NT2/D1 (cell line): ENCODE data around the gene RPA1.

Experiments
- DNase-seq: peaks from one replicate; pipeline ENCODE4 v3.0.0-alpha.2; 2011; ENCODE audit warnings: low read depth, low spot score
- H3K27me3 ChIP-seq: 2 replicates; pipeline ENCODE4 v1.6.0; 2011; ENCODE audit warnings: mild to moderate bottlenecking; ENCODE audit not compliant: insufficient read length, insufficient read depth
- H3K36me3 ChIP-seq: 2 replicates; pipeline ENCODE4 v1.6.1; 2011; ENCODE audit warnings: mild to moderate bottlenecking, low read length, mixed read lengths; ENCODE audit not compliant: insufficient read depth, insufficient read length
- H3K4me1 ChIP-seq: 2 replicates; pipeline ENCODE4 v1.5.1; 2011; ENCODE audit not compliant: insufficient read depth, insufficient read length
- H3K4me3 ChIP-seq: 2 replicates; pipeline ENCODE4 v1.5.1; 2011; ENCODE audit warnings: low read depth; ENCODE audit not compliant: insufficient read length
- H3K9ac ChIP-seq: 2 replicates; pipeline ENCODE4 v1.6.0; 2011; ENCODE audit warnings: low read depth; ENCODE audit not compliant: insufficient read length
- H3K9me3 ChIP-seq: 2 replicates; pipeline ENCODE4 v1.5.1; 2011; ENCODE audit warnings: mild to moderate bottlenecking, low read length; ENCODE audit not compliant: insufficient read depth
- SUZ12 ChIP-seq: IDR thresholded peaks from 2 replicates; pipeline ENCODE4 v1.6.1; 2011; ENCODE audit not compliant: insufficient read length, insufficient read depth; ENCODE audit errors: extremely low read depth
- YY1 ChIP-seq: IDR thresholded peaks from 2 replicates; pipeline ENCODE4 v1.6.1; 2011; ENCODE audit not compliant: insufficient read length, insufficient read depth
- ZNF274 ChIP-seq: IDR thresholded peaks from 2 replicates; pipeline ENCODE4 v1.6.1; 2011; ENCODE audit warnings: mild to moderate bottlenecking, low read depth, low read length

RPA1 gene

DNA sequence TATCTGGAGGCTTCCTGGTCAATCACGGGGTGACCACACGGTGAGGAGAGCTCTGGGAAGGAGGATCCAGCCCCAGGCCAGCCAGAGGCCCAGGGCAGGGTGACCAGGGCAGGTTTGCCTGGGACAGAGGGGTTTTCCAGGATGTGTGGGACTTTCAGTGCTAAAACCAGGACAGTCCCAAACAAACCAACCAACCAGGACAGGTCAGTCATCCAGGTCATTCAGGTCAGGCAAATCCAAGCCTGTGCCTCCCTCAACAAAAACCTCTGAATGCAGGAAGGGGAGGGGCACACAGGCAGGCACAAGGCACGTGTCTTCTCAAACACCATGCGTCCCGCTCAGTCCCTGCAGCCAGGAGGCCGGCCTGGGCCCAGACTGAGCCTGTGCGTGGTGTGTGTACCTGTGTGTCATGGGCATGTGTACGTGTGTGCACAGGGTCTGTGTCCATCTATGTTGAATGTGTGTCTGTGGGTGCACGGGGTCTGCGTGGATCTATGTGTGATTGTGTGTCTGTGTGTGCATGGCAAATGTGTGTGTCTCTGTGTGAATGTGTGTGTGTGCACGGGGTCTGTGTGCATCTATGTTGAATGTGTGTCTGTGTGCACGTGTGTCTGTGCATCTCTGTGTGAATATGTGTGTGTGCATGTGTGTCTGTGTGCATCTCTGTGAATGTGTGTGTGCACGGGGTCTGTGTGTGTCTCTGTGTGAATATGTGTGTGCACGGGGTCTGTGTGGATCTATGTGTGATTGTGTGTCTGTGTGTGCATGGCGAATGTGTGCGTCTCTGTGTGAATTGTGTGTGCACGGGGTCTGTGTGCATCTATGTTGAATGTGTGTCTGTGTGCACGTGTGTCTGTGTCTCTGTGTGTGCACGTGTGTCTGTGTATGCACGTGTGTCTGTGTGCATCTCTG lies 116.5 kb downstream of the RPA1 start:
- Histone ChIP-seq H3K27me3 (no peaks in the 10 kb centered on the region), H3K9me3 (no peaks in the 10 kb centered on the region)
- no peak for DNase-seq

DNA sequence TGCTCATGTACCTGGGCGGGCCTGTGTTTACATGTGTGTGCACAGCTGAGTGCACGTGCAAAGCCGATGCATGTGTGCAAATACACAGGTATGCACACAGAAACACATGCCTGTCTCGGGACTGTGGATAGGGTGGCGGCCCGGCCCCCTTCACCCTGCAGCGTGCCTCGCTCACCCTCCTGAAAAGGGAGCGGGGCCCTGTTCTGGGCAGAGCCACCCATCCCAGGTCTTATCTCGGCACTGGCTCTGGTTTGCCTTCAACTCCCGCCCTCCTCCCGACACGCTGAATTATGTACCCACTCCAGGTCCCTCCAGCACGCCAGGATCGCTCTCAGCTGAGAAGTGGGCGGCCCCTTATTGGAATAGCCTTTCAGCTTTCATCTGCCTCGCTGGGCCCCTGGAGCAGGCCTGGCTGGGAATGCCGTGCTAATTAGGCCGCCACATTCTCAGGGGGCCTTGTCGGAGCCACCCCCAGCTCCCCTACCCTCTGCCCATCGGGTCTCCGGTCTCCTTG lies 117.5 kb downstream of the RPA1 start:
- H3K4me3 ChIP-seq = no peak overlapping the region
- no peak for TF ChIP-seq SUZ12
- TF ChIP-seq YY1 = no peak
- no peak for TF ChIP-seq ZNF274
- no peak for DNase-seq

More for the DNA sequence above, 116.5 kb downstream of the RPA1 start:
- peaks cover 16% of the 10 kb centered on the region for H3K4me1 ChIP-seq
- peak overlapping the region; percentile 53 for H3K9ac ChIP-seq
- TF ChIP-seq ZNF274 = no peak
- no peak for TF ChIP-seq YY1
- TF ChIP-seq SUZ12 = no peak
- H3K36me3 ChIP-seq = no peaks in the 10 kb centered on the region
- H3K4me3 ChIP-seq = no peak overlapping the region

DNA sequence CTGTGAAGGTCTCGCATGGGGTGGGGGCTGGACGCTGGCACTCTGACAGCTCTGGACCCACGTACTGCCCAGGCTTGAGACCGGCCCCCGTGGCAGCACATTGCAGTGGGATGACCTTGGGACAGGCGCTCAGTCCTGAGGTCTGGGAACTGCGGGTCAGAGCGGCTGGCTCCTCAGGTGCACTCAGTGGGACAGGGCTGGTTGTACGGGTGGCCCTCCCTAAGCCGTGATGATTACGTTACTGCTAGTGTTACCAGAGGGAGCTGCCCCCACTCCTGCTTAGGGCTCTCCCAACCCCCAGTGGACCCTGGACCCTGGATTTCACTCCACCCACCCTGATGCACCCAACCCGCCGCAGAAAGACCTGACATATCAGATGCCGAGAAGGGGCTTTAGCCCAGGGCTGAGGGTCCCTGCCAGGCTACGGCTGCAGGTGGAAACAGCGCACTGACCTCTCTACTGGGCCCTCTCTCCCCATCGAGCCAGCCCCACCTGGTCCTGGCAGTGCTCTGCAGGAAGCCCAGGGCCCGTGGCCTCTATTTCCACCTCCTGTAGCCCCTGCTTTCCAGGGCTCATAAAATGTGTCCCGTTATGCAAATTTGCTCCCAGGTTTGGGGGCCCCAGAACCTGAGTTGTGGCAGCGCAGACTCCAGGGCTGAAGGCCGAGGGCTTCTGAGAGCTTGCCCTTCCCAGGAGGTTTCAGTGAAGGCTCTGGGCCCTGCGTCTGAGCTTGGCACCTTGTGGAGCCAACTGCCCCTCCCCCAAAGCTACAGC lies 118.1 kb downstream of the RPA1 start:
- DNase-seq = no peak
- H3K4me3 ChIP-seq = no peak overlapping the region
- H3K9ac ChIP-seq = no peak overlapping the region
- TF ChIP-seq ZNF274 (no peak), SUZ12 (no peak), YY1 (no peak)
- H3K4me1 ChIP-seq = peaks cover 10% of the 10 kb centered on the region
- no peaks in the 10 kb centered on the region for H3K9me3 ChIP-seq
- H3K27me3 ChIP-seq = no peaks in the 10 kb centered on the region
- H3K36me3 ChIP-seq = no peaks in the 10 kb centered on the region

More for the DNA sequence above, 117.5 kb downstream of the RPA1 start:
- Histone ChIP-seq H3K9me3 (no peaks in the 10 kb centered on the region), H3K9ac (peak overlapping the region; percentile 17), H3K36me3 (no peaks in the 10 kb centered on the region), H3K27me3 (no peaks in the 10 kb centered on the region), H3K4me1 (peaks cover 12% of the 10 kb centered on the region)

DNA sequence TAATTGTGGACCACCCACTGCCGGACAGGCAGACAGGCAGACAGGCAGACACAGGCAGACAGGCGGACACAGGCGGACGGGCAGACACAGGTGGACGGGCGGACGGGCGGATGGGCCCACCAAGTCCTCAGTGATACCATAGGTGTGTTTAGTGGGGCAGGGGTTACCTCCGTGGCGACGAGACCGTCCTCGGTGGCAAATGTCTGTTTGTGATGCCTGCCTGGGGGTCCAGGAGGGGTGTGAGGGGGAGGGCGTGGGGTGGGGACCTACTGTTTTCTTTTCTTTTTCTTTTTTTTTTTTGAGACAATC lies 118.7 kb downstream of the RPA1 start:
- Histone ChIP-seq H3K4me1 (peaks cover 10% of the 10 kb centered on the region), H3K27me3 (no peaks in the 10 kb centered on the region), H3K36me3 (no peaks in the 10 kb centered on the region), H3K9me3 (no peaks in the 10 kb centered on the region), H3K4me3 (no peak overlapping the region), H3K9ac (no peak overlapping the region)
- DNase-seq = no peak
- TF ChIP-seq ZNF274 = no peak
- TF ChIP-seq SUZ12 = no peak
- TF ChIP-seq YY1 = no peak
